GM18498 (cell line): ENCODE measurements around the gene ALG2.

Experiments
- ATAC-seq: cut with Tn5 transposase; IDR thresholded peaks from one replicate; pipeline ENCODE4 v1.9.1; 2021; ENCODE audit warnings: mild to moderate bottlenecking, moderate library complexity; ENCODE audit not compliant: unreplicated experiment

The ALG2 gene, protein sequence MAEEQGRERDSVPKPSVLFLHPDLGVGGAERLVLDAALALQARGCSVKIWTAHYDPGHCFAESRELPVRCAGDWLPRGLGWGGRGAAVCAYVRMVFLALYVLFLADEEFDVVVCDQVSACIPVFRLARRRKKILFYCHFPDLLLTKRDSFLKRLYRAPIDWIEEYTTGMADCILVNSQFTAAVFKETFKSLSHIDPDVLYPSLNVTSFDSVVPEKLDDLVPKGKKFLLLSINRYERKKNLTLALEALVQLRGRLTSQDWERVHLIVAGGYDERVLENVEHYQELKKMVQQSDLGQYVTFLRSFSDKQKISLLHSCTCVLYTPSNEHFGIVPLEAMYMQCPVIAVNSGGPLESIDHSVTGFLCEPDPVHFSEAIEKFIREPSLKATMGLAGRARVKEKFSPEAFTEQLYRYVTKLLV

DNA sequence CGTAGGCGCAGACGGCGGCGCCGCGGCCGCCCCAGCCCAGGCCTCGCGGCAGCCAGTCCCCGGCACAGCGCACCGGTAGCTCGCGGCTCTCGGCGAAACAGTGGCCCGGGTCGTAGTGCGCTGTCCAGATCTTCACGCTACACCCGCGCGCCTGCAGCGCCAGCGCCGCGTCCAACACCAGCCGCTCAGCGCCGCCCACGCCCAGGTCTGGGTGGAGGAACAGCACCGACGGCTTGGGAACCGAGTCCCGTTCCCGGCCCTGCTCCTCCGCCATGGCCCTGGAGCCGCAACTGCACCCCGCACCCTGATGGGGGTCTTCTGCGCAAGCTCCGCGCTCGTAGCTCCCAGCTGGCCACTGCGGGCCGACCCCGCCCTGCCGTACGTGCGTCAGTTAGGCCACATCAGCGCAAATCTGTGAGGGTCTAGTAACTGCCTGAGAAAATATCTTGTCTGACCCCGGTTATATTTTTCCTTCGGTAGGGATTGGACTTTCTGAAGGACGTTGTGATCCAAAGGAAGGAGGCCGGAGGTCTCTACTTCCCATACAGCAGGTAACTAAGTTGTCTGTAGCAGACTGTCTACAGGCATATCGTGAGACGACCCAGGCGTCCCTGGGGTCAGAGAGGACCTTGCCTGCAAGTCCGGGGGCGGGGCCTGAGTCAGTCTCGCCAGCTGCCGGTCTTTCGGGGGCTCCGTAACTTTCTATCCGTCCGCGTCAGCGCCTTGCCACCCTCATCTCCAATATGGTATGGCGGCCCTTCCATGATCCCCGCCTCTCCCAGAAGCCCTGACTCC, at the start of gene ALG2, which contains the start of gene SEC61B:
ALG2 (minus strand) TSS at position 322 of the 795 bp plus-strand sequence; CDS start at position 274, 48 bp downstream.
SEC61B (plus strand) TSS at position 662 of the 795 bp plus-strand sequence; CDS start at position 744, 82 bp downstream.
- peak; percentile 94 for ATAC-seq

DNA sequence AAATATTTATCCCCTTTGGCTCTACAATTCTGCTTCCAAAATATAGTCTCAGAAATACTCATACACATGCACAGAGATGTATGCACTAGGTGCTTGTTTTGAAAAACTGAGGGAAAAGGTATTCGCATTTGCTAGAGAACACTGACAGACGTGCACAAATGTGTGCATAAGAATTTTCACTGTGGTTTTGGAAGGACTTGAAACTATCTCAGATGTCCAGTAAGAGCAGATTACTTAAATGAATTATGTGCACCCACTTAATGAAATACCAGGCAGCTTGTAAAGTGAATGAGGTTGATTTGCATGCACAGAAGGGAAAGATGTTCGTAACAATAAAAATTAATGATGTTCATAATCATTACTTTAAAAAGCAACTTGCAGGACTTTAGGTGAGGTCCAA, 48.7 kb upstream of the ALG2 start:
- no peak for ATAC-seq

DNA sequence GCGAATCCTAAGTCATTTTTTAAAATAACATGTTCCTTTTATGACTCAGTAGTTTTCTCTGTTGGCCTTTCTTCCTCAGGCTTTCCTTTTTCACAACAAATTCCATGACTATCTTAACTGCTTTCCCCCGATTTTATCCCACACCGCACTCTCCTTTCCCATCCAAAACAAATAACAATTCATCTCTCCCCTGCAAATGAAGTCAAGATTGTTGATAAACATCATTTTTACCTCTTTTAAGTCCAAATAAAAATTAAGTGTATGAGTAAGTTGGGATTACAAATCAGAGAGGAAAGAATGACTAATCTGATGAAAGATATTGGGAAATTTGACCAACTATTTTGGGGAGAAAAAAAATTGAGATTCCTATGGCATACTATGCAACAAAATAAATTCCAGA, 47.7 kb upstream of the ALG2 start:
- ATAC-seq: no peak

DNA sequence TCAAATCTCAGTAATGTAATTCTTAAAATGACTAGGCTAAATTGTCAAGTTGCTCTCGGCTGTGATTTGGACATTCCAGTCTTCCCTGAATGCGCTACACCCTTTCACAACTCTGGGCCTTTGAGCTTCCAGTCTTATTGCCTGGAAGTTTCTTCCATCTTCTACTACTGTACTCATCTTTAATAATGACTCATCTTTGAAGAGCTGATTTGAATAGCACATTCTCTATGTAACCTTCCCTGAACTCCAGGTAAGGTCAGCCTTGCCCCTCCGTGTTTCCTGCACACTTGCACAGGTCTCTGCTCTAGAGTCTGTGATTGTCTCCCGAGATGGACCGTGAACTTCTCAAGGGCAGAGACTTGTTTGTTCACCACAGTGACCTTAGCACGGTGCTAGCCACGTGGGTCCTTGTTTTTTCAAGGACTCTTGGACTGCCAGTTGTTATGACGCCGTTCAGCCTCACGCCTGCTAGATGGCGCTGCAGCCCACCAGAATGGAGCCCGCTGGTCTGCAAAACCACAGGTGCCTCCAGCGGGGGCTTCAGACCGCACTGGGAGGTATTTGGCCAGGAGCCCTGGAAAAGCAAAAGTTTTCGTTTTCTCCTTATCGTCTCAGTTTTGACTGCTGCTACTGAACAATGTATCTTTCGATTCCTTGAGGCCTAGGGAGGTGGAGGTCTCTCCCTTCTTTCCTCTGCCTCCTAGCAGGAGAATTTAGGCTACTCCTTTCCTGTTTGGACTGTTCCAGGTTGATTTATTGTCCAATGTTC, 44.7 kb upstream of the ALG2 start:
- peak; percentile 74 for ATAC-seq

DNA sequence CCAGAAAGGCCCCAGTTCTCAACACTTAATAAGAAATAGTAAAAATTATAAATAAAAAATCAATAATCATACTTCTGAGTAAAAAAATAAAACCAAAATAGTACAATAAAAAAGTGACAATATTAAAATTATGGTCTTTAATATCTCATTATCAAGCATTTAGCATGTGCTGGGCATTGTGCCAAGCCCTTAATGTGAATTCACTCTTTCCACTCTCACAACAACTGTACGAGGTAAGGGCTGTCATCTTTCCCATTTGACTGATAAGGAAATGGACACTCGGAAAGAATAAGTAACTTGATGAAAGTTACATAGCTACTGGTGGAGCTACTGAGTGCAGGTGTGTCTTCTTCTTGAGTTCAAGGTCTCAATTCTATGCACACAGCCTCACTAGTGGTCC, 43.9 kb upstream of the ALG2 start:
- no peak for ATAC-seq

DNA sequence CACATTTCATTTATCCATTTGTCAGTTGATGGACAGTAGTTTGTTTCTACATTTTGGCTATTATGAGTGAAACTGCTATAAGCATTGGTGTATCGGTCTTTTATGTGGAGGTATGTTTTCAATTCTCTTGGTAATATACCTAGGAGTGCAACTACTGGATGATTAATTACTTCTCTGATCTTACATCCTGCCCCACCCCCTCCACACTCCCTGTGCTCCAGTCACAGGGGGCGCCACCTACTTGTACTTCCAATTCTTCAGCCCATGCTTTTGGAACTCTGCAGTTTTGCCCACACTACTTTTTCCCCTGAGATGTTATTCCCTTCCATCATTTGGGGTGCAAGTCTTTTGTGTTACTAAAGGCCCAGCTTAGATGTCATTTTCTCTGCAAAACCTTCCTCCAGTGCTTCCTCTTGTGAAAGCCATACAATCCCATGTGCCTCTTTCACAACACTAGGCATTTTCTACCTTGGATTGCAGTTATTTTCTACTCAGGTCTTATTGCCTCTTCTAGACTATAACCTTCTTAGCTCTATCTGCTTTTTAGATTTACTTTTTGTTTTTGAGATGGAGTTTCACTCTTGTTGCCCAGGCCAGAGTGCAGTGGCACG, 42.4 kb upstream of the ALG2 start:
- ATAC-seq: no peak

DNA sequence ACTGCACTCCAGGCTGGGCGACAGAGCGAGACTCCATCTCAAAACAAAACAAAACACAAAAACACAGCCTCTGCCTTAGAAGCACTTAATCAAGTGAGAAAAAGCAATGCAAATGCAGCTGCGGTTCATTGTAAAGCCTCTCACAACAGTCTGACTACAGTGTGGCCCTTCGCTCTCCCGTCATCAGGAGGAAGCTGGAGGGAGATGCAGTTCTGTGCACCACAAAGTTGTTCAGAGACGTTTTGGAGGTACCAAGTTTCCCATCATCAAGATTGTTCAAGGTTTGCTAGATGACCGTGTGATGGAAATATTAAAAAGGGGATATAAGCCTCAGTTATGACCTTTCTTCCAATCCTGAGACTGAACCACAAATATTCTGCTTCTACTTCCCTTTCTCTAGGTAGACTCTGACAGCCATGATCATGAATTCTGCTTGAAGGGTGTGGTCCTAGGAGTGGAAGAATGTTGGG, 41.2 kb upstream of the ALG2 start:
- ATAC-seq: peak; percentile 44

DNA sequence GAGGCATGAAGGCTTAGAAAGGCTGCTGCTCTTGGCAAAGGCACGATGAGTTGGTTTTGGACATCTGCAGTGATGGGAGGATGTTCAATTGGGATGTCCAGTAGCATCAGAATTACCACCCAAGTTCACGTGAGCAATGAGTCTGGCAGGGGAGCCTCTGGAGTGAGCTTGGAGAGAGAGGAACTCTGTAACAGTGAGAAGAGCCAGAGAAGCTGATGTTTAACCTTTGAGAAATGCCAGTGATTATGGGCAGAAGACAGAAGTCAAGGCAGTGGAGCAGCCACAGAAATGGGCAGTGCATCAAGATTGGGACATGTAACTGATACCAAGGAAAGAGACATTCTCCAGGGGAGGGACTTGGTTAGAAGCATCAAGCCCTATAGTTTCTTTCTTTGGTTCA, 40.2 kb upstream of the ALG2 start:
- no peak for ATAC-seq

DNA sequence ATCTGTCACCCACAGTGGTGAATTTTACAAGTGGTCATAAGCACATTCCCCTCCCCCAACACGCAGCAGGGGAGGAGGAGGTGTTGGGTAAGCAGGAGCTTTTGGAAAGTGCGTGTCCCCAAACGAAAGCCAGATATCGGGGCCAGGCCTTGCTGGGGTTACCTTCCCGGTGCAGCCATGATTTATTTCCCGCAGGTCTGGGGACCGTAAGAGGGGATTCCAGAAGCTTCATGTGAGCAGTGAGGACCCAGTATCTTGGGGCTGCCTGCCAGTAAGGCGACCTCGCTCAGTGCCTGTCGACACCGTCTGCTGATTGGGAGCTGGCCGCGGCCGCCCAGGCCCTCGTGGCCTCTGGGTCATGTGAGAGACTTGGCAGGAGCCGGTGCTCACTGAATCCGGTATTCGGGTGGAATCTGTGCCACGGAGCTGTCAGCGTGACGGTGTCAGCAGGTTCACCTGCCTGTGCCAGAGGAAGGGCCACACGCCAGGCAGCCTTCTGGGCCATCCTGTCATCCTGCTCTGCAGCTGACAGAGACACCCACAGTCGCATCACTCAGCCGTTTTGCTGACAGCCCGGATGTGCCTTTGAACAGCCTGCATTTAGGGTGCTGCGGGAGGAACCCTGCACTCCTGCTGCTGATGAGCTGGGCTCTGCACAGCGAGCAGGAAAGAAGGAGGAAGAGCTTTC, 37.6 kb upstream of the ALG2 start:
- ATAC-seq: peak; percentile 68

DNA sequence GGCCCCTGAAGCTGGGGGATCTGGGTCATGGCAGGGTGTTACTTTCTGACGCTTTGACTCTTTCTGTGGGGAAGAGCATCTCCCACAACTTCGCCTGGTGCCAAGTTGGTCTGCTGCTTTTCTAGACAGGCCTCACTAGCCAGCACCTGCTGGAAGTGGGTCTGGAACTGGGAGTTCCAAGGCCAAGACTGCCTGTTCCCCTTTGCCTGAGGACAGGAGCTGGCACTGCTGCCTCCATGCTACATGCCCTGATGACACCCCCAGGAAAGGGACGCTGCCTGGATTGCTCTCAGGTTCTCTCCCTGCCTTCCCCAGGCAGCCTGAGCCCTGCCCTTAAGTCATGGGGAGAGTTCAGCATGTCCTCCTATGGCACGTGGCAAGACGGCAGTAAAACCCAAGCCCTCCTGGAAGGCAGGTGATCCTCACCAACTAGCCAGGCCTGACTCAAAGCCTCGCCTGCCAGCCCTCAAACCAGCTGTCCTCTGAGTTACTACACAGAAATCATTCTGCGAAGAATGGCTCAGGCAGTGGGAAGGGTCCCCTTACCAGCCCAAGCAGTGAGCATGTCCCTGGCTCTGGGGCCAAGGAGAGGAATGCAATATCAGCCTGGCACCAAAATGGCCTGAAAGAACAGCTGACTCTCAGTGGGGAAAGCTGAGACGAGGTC, 36.1 kb upstream of the ALG2 start:
- ATAC-seq: no peak

DNA sequence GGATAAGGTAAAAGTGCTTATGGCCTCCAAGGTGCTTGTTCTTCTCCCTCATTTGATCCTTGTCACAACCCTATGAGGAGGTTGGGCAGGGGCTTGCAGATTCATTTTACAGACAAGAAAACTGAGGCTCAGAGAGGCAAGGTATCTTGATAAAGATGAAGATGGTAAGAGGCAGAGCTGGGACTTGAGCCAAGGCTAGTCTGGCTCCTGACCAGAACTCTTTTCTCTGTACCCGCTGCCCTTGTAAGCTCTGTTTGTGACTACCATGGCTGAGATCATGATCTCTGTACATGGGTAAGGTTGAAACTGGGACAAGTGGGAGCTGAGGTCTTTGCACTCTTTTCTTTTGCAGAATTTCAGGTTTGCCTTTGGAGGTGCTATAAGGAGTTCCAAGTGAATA, 33.9 kb upstream of the ALG2 start:
- no peak for ATAC-seq

DNA sequence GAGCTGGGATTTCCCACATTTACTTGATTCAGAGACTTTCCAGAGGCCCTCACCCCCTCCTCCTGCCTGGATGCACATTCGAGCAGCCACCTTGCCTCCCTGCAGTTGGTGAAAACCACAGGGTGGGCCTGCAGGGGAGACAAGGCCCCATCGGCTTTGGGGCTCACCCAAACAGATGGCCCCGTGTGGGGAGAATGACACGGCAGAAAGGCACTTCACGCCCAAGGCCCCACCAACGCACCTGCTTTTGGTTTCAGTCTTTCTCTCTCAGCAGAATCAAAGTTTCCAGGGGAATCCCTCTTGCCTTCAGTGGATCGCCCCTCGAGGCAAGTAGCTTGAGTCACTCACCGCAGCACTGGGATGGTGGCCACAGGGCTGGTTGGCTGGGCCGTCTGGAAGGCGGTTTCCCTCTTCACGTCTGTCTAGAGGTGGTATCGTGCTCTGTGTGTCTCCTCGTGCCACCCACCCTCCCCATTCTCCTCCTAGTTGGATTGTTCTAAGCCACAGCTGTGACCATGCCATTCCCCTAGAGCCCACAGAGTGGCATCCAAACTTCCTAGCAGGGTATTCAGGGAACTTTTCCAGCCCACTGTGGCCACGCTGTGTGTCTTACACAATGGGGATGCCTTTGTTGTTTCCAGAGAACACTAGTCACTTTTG, 32.2 kb upstream of the ALG2 start:
- ATAC-seq: peak; percentile 85

DNA sequence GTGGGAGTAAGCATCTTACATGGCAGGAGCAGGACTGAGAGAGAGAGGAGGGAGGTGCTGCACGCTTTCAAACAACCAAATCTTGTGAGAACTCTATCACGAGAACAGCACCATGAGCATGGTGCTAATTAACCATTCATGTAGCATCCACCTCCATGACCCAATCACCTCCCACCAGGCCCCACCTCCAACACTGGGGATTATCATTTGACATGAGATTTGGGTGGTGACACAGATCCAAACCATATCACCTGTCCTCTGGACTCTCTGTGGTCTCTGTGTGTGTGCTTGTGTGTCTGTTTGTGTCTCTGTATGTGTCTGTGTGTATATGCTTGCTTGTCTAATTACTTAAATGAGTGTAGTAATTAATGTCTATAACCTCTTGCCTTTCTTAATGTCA, 31.4 kb upstream of the ALG2 start:
- ATAC-seq: peak; percentile 37

DNA sequence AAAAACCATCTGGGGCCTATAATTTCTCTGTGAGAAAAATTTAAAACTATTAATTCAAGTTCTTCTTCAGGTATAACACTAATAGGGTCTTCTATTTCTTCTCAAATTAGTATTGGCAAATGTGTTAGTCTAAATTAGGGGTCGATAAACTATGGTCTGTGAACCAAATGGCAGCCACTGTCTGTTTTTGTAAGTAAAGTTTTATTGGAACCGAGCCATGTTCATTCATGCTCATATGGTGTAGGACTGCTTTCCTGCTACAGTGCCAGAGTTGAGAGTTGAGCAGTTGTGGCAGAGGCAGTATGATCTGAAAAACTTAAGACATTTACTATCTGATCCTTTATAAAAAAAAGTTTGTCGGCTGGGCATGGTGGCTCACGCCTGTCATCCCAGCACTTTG, 29.4 kb upstream of the ALG2 start:
- no peak for ATAC-seq

DNA sequence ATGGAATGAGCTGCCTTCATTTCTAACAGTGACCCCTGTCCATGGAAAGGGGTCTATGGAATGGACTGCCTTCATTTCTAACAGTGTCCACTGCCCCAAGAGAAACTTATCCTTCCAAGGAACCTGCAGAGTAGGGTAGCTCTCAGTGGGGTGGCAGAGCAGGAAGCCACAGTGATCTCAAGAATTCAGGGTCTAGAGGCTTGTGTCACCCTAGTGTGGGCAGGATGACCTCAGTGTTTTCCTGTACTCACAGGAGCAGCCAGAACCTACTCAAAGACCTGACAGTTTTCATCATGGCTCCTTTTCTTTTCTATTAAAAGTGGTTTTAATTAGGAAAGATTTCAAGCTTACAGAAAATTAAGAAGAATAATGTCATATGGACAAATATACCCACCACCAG, 27.9 kb upstream of the ALG2 start:
- no peak for ATAC-seq

DNA sequence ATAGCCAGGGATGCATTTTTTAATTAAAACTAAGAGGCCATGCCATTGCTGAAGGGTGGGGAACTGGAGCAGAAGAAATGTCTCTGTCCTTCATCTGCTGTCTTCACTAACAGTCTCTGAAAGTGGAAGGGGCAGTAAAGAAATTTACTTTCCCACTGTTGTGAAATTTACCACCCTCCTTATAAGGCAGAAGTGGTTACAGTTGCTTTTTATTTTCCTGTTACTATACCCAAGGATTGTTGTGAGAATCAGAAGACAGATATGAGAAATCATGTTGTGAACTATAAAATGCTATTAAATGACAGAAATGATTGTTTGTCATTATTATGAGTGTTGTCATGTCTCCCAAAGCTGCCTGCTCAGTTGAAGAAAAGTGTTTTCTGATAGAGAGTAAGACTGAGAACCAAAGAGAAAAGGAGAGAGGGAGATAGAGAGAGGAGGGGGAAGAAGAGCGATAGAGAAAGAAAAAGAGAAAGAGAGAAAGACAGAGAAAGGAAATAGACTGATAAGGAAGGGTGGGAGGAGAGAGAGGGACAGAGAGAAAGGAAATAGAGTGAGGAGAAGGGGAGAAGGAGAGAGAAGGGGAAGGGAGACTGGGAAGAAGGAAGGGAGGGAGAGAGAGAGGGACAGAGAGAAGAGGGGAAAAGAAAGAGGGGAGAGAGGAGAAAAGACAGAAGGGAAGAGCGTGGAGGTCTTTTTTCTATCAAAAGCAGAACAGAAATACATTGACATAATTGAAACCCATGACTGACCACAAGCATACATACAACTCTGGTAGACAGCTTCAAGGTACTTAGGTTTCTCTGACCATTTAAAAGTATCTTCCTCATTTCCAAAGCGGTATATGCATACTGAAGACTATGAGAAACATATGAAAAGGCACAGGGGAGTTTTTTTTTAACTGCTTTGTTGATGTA, 22.9 kb upstream of the ALG2 start:
- ATAC-seq: peak; percentile 94

DNA sequence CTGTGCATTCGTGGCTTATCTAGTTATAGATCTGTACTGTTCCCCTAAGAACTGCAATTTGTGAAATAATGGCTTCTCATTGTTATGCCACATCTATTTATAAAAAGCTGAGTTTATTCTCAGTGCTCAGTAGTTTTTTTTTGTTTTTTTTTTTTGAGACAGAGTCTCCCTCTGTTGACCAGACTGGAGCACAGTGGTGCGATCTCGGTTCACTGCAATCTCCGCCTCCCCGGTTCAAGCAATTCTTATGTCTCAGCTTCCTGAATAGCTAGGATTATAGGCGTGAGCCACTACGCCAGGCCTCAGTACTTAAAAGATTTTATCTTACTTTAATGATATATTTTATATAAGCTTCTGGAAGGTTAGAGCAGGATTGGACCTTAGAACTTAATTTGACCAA, 19.4 kb upstream of the ALG2 start:
- ATAC-seq: no peak
